Measurements from ENCODE around the gene DNAH12.
"Not testable (repeated sequence)": the region's sequence is repeated elsewhere in the genome, so short reads cannot be mapped to it uniquely, and the experiment has no call there.

Gene DNAH12

DNA sequence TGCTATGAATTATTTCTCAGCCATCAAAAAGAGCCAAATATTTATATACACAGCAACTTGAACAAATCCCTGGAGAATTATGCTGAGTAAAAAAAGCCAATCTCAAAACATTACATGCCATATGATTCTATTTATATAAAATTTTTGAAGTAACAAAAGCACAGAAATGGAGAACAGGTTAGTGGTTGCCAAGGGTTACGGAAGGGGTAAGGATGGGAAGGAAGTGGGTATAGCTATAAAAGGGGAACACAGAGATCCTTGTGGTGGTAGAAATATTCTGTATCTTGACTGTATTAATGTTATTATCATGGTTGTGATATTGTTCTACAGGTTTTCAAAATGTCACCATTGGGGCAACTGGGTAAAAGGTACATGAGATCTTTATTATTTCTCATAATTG, 189.4 kb downstream of the DNAH12 start:
- Histone ChIP-seq H3K79me2 (ENCODE audit: low read length) (no peaks in the 10 kb centered on the region), H3K9me2 (replicated peaks; ENCODE audit: insufficient read depth, low read length) (no peaks in the 10 kb centered on the region), H3K4me3 (ENCODE audit: low read length) (no peak overlapping the region), H3K27me3 (replicated peaks; ENCODE audit: insufficient read depth, low read length) (no peaks in the 10 kb centered on the region), H4K20me1 (ENCODE audit: insufficient read depth, low read length) (no peaks in the 10 kb centered on the region), H3K9ac (ENCODE audit: low read length) (no peak overlapping the region), H3K9me3 (replicated peaks; ENCODE audit: insufficient read depth, low read length) (no peaks in the 10 kb centered on the region), H3K4me1 (ENCODE audit: low read length) (no peaks in the 10 kb centered on the region), H3F3A (ENCODE audit: insufficient read depth, low read length) (no peaks in the 10 kb centered on the region), H3K4me2 (ENCODE audit: low read depth, low read length) (no peak overlapping the region), H3K36me3 (replicated peaks; ENCODE audit: insufficient read depth, low read length) (no peaks in the 10 kb centered on the region), H2AFZ (ENCODE audit: low read length) (no peak overlapping the region), H3K27ac (ENCODE audit: low read length) (no peak overlapping the region)
- TF ChIP-seq EZH2phosphoT487 (IDR thresholded peaks at IDR 0.05; ENCODE audit: low read length) (no peak), EZH2 (optimal IDR thresholded peaks at IDR 0.05; ENCODE audit: low read depth, low read length) (no peak)
- TF ChIP-seq, protein P1, sequence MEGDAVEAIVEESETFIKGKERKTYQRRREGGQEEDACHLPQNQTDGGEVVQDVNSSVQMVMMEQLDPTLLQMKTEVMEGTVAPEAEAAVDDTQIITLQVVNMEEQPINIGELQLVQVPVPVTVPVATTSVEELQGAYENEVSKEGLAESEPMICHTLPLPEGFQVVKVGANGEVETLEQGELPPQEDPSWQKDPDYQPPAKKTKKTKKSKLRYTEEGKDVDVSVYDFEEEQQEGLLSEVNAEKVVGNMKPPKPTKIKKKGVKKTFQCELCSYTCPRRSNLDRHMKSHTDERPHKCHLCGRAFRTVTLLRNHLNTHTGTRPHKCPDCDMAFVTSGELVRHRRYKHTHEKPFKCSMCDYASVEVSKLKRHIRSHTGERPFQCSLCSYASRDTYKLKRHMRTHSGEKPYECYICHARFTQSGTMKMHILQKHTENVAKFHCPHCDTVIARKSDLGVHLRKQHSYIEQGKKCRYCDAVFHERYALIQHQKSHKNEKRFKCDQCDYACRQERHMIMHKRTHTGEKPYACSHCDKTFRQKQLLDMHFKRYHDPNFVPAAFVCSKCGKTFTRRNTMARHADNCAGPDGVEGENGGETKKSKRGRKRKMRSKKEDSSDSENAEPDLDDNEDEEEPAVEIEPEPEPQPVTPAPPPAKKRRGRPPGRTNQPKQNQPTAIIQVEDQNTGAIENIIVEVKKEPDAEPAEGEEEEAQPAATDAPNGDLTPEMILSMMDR (IDR thresholded peaks at IDR 0.05; ENCODE audit: low read length), result no peak
- DNase-seq, result no peak

DNA sequence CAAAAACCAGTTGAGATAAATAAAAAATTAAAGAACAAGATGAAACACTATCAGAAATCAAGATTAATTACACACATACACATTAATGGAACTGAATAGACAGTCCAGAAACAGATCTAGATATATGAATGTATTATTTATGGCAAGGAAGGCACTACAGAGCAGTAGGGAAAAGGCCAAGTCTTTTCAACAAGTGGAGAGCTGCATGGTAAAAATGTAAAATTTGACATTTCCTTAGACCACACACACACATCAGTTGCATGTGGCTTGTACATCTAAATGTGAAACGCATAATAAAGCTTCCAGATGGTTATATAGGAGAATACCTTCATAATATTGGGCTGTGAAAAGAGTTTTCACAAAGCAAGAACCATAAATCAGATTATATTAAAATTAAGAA, 193.9 kb downstream of the DNAH12 start:
- Histone ChIP-seq H3K9ac (ENCODE audit: low read length) (no peak overlapping the region), H3K4me3 (ENCODE audit: low read length) (no peak overlapping the region), H3F3A (ENCODE audit: insufficient read depth, low read length) (no peaks in the 10 kb centered on the region), H3K27ac (ENCODE audit: low read length) (no peak overlapping the region), H3K4me1 (ENCODE audit: low read length) (no peaks in the 10 kb centered on the region), H3K9me2 (replicated peaks; ENCODE audit: insufficient read depth, low read length) (no peaks in the 10 kb centered on the region), H3K27me3 (replicated peaks; ENCODE audit: insufficient read depth, low read length) (no peaks in the 10 kb centered on the region), H3K79me2 (ENCODE audit: low read length) (no peaks in the 10 kb centered on the region), H3K9me3 (replicated peaks; ENCODE audit: insufficient read depth, low read length) (no peaks in the 10 kb centered on the region), H3K4me2 (ENCODE audit: low read depth, low read length) (no peak overlapping the region), H3K36me3 (replicated peaks; ENCODE audit: insufficient read depth, low read length) (no peaks in the 10 kb centered on the region), H4K20me1 (ENCODE audit: insufficient read depth, low read length) (no peaks in the 10 kb centered on the region), H2AFZ (ENCODE audit: low read length) (no peak overlapping the region)
- TF ChIP-seq EZH2 (optimal IDR thresholded peaks at IDR 0.05; ENCODE audit: low read depth, low read length), result no peak
- TF ChIP-seq, protein P1 (IDR thresholded peaks at IDR 0.05; ENCODE audit: low read length), result no peak
- no peak for TF ChIP-seq EZH2phosphoT487 (IDR thresholded peaks at IDR 0.05; ENCODE audit: low read length)
- no peak for DNase-seq

DNA sequence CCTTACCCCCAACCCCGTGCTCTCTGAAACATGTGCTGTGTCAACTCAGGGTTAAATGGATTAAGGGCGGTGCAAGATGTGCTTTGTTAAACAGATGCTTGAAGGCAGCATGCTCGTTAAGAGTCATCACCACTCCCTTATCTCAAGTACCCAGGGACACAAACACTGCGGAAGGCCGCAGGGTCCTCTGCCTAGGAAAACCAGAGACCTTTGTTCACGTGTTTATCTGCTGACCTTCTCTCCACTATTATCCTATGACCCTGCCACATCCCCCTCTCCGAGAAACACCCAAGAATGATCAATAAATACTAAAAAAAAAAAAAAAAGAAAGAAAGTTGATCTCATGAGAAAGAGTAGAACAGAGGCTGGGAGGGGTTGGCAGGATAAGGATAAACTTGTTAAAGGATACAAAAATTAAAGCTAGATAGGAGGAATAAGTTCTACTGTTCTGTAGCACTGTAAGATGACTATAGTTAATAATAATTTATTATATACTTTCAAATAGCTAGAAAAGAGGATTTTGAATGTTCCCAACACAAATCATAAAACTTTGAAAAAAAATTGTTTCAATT, 205.0 kb downstream of the DNAH12 start:
- not testable (repeated sequence) for H3K36me3 ChIP-seq (replicated peaks; ENCODE audit: insufficient read depth, low read length); H3K4me3 ChIP-seq (ENCODE audit: low read length); H3K9ac ChIP-seq (ENCODE audit: low read length); H3K27ac ChIP-seq (ENCODE audit: low read length); H3K9me3 ChIP-seq (replicated peaks; ENCODE audit: insufficient read depth, low read length); H3K4me1 ChIP-seq (ENCODE audit: low read length); H3K4me2 ChIP-seq (ENCODE audit: low read depth, low read length); H3K79me2 ChIP-seq (ENCODE audit: low read length); H3F3A ChIP-seq (ENCODE audit: insufficient read depth, low read length); H4K20me1 ChIP-seq (ENCODE audit: insufficient read depth, low read length); H2AFZ ChIP-seq (ENCODE audit: low read length); DNase-seq; H3K9me2 ChIP-seq (replicated peaks; ENCODE audit: insufficient read depth, low read length); H3K27me3 ChIP-seq (replicated peaks; ENCODE audit: insufficient read depth, low read length)

DNA sequence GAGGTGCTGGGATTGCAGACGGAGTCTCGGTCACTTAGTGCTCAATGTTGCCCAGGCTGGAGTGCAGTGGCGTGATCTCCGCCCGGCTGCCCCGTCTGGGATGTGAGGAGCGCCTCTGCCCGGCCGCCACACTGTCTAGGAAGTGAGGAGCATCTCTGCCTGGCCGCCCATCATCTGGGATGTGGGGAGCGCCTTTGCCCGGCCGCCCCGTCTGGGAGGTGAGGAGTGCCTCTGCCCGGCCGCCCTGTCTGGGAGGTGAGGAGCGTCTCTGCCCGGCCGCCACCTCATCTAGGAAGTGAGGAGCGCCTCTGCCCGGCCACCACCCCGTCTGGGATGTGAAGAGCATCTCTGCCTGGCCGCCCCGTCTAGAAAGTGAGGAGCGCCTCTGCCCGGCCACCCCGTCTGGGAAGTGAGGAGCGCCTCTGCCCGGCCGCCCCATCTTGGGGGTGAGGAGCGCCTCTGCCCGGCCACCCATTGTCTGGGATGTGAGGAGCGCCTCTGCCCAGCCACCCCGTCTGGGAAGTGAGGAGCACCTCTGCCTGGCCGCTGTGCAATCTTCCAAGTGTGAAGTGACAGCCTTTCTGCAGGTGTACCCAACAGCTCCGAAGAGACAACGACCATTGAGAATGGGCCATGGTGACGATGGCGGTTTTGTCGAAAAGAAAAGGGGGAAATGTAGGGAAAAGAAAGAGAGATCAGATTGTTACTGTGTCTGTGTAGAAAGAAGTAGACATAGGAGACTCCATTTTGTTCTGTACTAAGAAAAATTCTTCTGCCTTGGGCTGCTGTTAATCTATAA, 205.7 kb downstream of the DNAH12 start:
- not testable (repeated sequence) for H3K4me3 ChIP-seq (ENCODE audit: low read length); H3K9ac ChIP-seq (ENCODE audit: low read length); H3K4me2 ChIP-seq (ENCODE audit: low read depth, low read length); H3K9me2 ChIP-seq (replicated peaks; ENCODE audit: insufficient read depth, low read length); H3K36me3 ChIP-seq (replicated peaks; ENCODE audit: insufficient read depth, low read length); H3K4me1 ChIP-seq (ENCODE audit: low read length); H3K9me3 ChIP-seq (replicated peaks; ENCODE audit: insufficient read depth, low read length); DNase-seq; H4K20me1 ChIP-seq (ENCODE audit: insufficient read depth, low read length); H3F3A ChIP-seq (ENCODE audit: insufficient read depth, low read length); H2AFZ ChIP-seq (ENCODE audit: low read length); H3K79me2 ChIP-seq (ENCODE audit: low read length); H3K27ac ChIP-seq (ENCODE audit: low read length); H3K27me3 ChIP-seq (replicated peaks; ENCODE audit: insufficient read depth, low read length)

All from MM.1S (cell line).